NCI-H82 treated with DMSO at 0.1 percent for 48 hours (cell line): ENCODE data around the gene SPOP.

Experiments used
- DNase-seq: peaks from one replicate; lab custom pipeline; 2025; ENCODE audit not compliant: unreplicated experiment; lab: John Stamatoyannopoulos, UW

Gene SPOP

GRCh38 chr17:49588726-49589576 is 88.9 kb downstream of the SPOP start:
- DNase-seq, result no peak

GRCh38 chr17:49588312-49588711 is 89.6 kb downstream of the SPOP start:
- DNase-seq, result no peak

GRCh38 chr17:49587366-49588073 is 90.4 kb downstream of the SPOP start:
- no peak for DNase-seq

- DNase-seq, result peak; percentile 53
These were observed 92.4 kb downstream of the SPOP start for GRCh38 chr17:49585422-49586027.

- DNase-seq, result no peak
These were observed 94.0 kb downstream of the SPOP start for GRCh38 chr17:49583889-49584288.

GRCh38 chr17:49583226-49583625 is 94.7 kb downstream of the SPOP start:
- DNase-seq, result no peak

- DNase-seq, result no peak
These were observed 95.1 kb downstream of the SPOP start for GRCh38 chr17:49582789-49583188.

- no peak for DNase-seq
These were observed 95.7 kb downstream of the SPOP start for GRCh38 chr17:49582055-49582722.

GRCh38 chr17:49581648-49581998 is 96.3 kb downstream of the SPOP start:
- no peak for DNase-seq

- DNase-seq, result no peak
These were observed 96.8 kb downstream of the SPOP start for GRCh38 chr17:49580981-49581647.

GRCh38 chr17:49580055-49580721 is 97.7 kb downstream of the SPOP start:
- DNase-seq, result no peak

GRCh38 chr17:49579522-49579921 is 98.4 kb downstream of the SPOP start:
- no peak for DNase-seq

GRCh38 chr17:49578952-49579500 is 98.9 kb downstream of the SPOP start:
- DNase-seq, result no peak

GRCh38 chr17:49578414-49578813 is 99.5 kb downstream of the SPOP start:
- DNase-seq, result no peak

GRCh38 chr17:49577963-49578362 is 99.9 kb downstream of the SPOP start:
- no peak for DNase-seq

- DNase-seq, result no peak
These were observed 100.3 kb downstream of the SPOP start for GRCh38 chr17:49577650-49577934.

- DNase-seq, result no peak
These were observed 100.8 kb downstream of the SPOP start for GRCh38 chr17:49576917-49577649.

GRCh38 chr17:49576088-49576916 is 101.6 kb downstream of the SPOP start:
- no peak for DNase-seq

GRCh38 chr17:49575679-49576087 is 102.2 kb downstream of the SPOP start, which contains the start of gene NXPH3:
TSS of gene NXPH3 (plus strand) at chr17:49575871. CDS start at chr17:49576220, 349 bp downstream.
- DNase-seq, result no peak
